ENCODE data around the gene ADAD1. TPM values are rescaled to one million over a fixed set of nuclear protein-coding genes. Genes with fewer than 3 reads are reported as not detected.
A peak's percentile ranks its signal among the peaks of the same experiment; 100 is the strongest.

ADAD1 gene
- total RNA-seq, 1 experiment from 2014 or later = not detected

DNA sequence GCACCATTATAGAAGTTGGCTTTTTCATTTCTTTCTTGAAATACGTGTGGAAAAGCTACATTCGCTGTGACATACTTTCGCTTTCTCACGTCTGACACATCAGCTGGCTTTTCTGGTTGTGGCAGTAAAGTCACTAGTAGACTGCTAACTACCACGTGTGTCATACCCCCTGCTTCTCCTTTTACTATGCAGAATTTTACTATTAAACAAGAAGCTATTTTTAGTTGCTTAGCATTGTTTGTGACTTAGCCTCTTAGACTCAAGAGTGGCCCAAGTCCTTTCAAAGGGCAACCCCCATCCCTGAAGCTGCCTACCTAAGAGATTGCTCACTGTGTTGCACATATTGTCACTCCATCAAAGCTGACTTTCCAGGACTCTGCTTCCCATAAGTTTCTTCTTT, 79.8 kb downstream of the ADAD1 start:
- BruUV-seq (replicated peaks) = no TSS peak
- H3K9me3 Mint-ChIP-seq (ENCODE audit: unreplicated experiment) = no peaks in the 10 kb centered on the region
- H3K27ac Mint-ChIP-seq (ENCODE audit: low read depth, unreplicated experiment) = peak overlapping the region; percentile 32
- TF ChIP-seq, protein P1, sequence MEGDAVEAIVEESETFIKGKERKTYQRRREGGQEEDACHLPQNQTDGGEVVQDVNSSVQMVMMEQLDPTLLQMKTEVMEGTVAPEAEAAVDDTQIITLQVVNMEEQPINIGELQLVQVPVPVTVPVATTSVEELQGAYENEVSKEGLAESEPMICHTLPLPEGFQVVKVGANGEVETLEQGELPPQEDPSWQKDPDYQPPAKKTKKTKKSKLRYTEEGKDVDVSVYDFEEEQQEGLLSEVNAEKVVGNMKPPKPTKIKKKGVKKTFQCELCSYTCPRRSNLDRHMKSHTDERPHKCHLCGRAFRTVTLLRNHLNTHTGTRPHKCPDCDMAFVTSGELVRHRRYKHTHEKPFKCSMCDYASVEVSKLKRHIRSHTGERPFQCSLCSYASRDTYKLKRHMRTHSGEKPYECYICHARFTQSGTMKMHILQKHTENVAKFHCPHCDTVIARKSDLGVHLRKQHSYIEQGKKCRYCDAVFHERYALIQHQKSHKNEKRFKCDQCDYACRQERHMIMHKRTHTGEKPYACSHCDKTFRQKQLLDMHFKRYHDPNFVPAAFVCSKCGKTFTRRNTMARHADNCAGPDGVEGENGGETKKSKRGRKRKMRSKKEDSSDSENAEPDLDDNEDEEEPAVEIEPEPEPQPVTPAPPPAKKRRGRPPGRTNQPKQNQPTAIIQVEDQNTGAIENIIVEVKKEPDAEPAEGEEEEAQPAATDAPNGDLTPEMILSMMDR (IDR thresholded peaks at IDR 0.05; ENCODE audit: unreplicated experiment) = no peak
- no peaks in the 10 kb centered on the region for H3K27me3 Mint-ChIP-seq (ENCODE audit: insufficient read depth, unreplicated experiment)
- no peaks in the 10 kb centered on the region for H3K4me1 Mint-ChIP-seq (ENCODE audit: insufficient read depth, unreplicated experiment)
- CTCF ChIA-PET = no interaction called here
- intact Hi-C loops (cut with micrococcal nuclease) = no loop called here
- DNase-seq (ENCODE audit: unreplicated experiment) = peak; percentile 35
- POLR2A ChIA-PET = interaction anchor here (0.6 to 1.0 kb wide), 2 partner anchors 9 to 34 kb away, joined by 3 read pairs; no protein-coding TSS in a partner anchor
- H3K36me3 Mint-ChIP-seq (ENCODE audit: insufficient read depth, unreplicated experiment) = no peaks in the 10 kb centered on the region
- peak overlapping the region; percentile 67 for H3K4me3 Mint-ChIP-seq (ENCODE audit: unreplicated experiment)

DNA sequence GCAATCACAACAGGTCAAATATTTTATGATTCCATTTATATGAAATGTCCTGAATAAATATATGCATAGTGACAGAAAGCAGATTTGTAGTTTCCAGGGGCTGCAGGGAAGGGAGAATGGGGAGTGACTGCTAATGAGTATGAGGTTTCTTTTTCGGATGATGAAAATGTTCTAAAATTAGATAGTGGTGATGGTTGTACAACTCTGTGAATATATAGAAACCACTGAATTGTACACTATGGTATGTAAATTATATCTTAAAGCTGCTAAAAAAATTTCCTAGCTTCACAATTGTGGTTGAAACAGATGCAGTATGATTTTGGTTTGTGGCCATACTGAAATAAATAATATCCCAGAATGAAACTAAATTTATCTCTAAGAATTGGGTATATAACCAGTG, 90.6 kb downstream of the ADAD1 start:
- intact Hi-C loops (cut with micrococcal nuclease) = no loop called here
- Mint-ChIP-seq H3K27ac (ENCODE audit: low read depth, unreplicated experiment) (no peak overlapping the region), H3K36me3 (ENCODE audit: insufficient read depth, unreplicated experiment) (peaks cover 5% of the 10 kb centered on the region), H3K27me3 (ENCODE audit: insufficient read depth, unreplicated experiment) (no peaks in the 10 kb centered on the region), H3K4me1 (ENCODE audit: insufficient read depth, unreplicated experiment) (no peaks in the 10 kb centered on the region), H3K4me3 (ENCODE audit: unreplicated experiment) (no peak overlapping the region), H3K9me3 (ENCODE audit: unreplicated experiment) (peaks cover 3% of the 10 kb centered on the region)
- POLR2A ChIA-PET = no interaction called here
- TF ChIP-seq, protein P1 (IDR thresholded peaks at IDR 0.05; ENCODE audit: unreplicated experiment) = no peak
- DNase-seq (ENCODE audit: unreplicated experiment) = no peak
- no TSS peak for BruUV-seq (replicated peaks)
- CTCF ChIA-PET = interaction anchor here (1.7 kb wide), 1 partner anchor 108 kb away, joined by 3 read pairs; no protein-coding TSS in a partner anchor

DNA sequence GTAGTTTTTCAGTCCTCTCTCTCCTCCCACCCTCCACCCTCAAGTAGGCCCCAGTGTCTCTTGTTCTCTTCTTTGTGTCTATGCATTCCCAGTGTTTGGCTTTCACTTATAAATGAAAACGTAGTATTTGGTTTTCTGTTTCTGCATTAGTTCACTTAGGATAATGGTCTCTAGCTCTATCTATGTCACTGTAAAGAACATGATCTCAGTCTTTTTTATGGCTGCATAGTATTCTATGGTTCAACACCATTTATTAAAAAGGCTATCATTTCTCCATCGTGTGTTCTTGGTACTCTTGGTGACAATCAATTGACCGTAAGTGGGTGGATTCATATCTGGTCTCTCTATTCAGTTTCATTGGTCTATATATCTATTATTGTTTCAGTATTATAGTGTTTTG, 96.4 kb downstream of the ADAD1 start:
- Mint-ChIP-seq H3K4me3 (ENCODE audit: unreplicated experiment) (no peak overlapping the region), H3K9me3 (ENCODE audit: unreplicated experiment) (peaks cover 10% of the 10 kb centered on the region), H3K27ac (ENCODE audit: low read depth, unreplicated experiment) (no peak overlapping the region), H3K4me1 (ENCODE audit: insufficient read depth, unreplicated experiment) (no peaks in the 10 kb centered on the region), H3K36me3 (ENCODE audit: insufficient read depth, unreplicated experiment) (no peaks in the 10 kb centered on the region), H3K27me3 (ENCODE audit: insufficient read depth, unreplicated experiment) (no peaks in the 10 kb centered on the region)
- no TSS peak for BruUV-seq (replicated peaks)
- CTCF ChIA-PET = interaction anchor here (0.6 kb wide), 1 partner anchor 64 kb away, joined by 3 read pairs; no protein-coding TSS in a partner anchor
- intact Hi-C loops (cut with micrococcal nuclease) = no loop called here
- POLR2A ChIA-PET = interaction anchor here (0.7 kb wide), 1 partner anchor 59 kb away, joined by 4 read pairs; no protein-coding TSS in a partner anchor
- DNase-seq (ENCODE audit: unreplicated experiment) = no peak
- TF ChIP-seq, protein P1 (IDR thresholded peaks at IDR 0.05; ENCODE audit: unreplicated experiment) = no peak

DNA sequence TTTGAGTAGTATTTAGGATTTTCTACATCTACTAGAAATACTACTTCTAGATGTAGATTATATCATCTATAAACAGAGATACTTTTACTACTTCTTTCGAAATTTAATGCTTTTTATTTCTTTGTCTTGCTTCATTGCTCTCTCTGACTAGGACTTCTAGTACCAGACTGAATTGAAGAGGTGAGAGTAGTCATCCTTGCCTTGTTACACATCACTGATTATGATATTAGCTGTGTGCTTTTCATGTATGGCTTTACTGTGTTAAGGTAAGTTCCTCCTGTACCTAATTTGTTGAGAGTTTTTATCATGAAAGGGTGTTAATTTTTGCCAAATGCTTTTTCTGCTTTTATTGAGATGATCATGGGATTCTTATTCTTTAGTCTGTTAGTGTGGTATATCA, 97.3 kb downstream of the ADAD1 start:
- no peaks in the 10 kb centered on the region for H3K27me3 Mint-ChIP-seq (ENCODE audit: insufficient read depth, unreplicated experiment)

More for the DNA sequence above, 97.3 kb downstream of the ADAD1 start:
- TF ChIP-seq, protein P1 (IDR thresholded peaks at IDR 0.05; ENCODE audit: unreplicated experiment) = no peak
- no peak overlapping the region for H3K4me3 Mint-ChIP-seq (ENCODE audit: unreplicated experiment)
- no peak for DNase-seq (ENCODE audit: unreplicated experiment)
- CTCF ChIA-PET = no interaction called here
- POLR2A ChIA-PET = no interaction called here
- intact Hi-C loops (cut with micrococcal nuclease) = no loop called here
- no peak overlapping the region for H3K27ac Mint-ChIP-seq (ENCODE audit: low read depth, unreplicated experiment)
- no TSS peak for BruUV-seq (replicated peaks)
- H3K4me1 Mint-ChIP-seq (ENCODE audit: insufficient read depth, unreplicated experiment) = no peaks in the 10 kb centered on the region
- H3K36me3 Mint-ChIP-seq (ENCODE audit: insufficient read depth, unreplicated experiment) = no peaks in the 10 kb centered on the region
- H3K9me3 Mint-ChIP-seq (ENCODE audit: unreplicated experiment) = peaks cover 10% of the 10 kb centered on the region
